HEK293T (cell line): Measurements from ENCODE around the gene UBE3B.

ENCODE experiments used
- ARNT ChIP-seq: fragments of 450-650 bp; IDR thresholded peaks from 2 replicates; pipeline ENCODE4 v1.6.1; 2017; ENCODE audit warnings: mild to moderate bottlenecking
- BHLHE40 ChIP-seq: fragments of 450-650 bp; IDR thresholded peaks from 2 replicates; pipeline ENCODE4 v1.6.1; 2016; ENCODE audit warnings: mild to moderate bottlenecking, moderate library complexity, borderline replicate concordance
- FOXA1 ChIP-seq: fragments of 450-650 bp; IDR thresholded peaks from 2 replicates; pipeline ENCODE4 v1.6.1; 2016; ENCODE audit warnings: mild to moderate bottlenecking
- FOXM1 ChIP-seq: fragments of 450-650 bp; IDR thresholded peaks from 2 replicates; pipeline ENCODE4 v1.6.1; 2017; ENCODE audit warnings: mild to moderate bottlenecking, borderline replicate concordance
- HDGF ChIP-seq: fragments of 450-650 bp; IDR thresholded peaks from 2 replicates; pipeline ENCODE4 v1.6.1; 2017; ENCODE audit warnings: antibody characterized with exemption, borderline replicate concordance
- L3MBTL2 ChIP-seq: fragments of 450-650 bp; conservative IDR thresholded peaks from 2 replicates; pipeline ENCODE4 v1.6.1; 2016; ENCODE audit warnings: mild to moderate bottlenecking
- NFRKB ChIP-seq: fragments of 450-650 bp; IDR thresholded peaks from 2 replicates; pipeline ENCODE4 v1.6.1; 2016; ENCODE audit warnings: mild to moderate bottlenecking, moderate library complexity
- SUZ12 ChIP-seq: fragments of 450-650 bp; IDR thresholded peaks from 2 replicates; pipeline ENCODE4 v1.6.1; 2016; ENCODE audit warnings: mild to moderate bottlenecking
- TARDBP ChIP-seq: fragments of 450-650 bp; IDR thresholded peaks from 2 replicates; pipeline ENCODE4 v1.6.1; 2016
- ZNF384 ChIP-seq: fragments of 450-650 bp; IDR thresholded peaks from 2 replicates; pipeline ENCODE4 v1.6.1; 2016
- TF ChIP-seq, protein P1 (sequence below): fragments of 450-650 bp; IDR thresholded peaks from 2 replicates; pipeline ENCODE4 v1.6.1; 2016

DNA sequence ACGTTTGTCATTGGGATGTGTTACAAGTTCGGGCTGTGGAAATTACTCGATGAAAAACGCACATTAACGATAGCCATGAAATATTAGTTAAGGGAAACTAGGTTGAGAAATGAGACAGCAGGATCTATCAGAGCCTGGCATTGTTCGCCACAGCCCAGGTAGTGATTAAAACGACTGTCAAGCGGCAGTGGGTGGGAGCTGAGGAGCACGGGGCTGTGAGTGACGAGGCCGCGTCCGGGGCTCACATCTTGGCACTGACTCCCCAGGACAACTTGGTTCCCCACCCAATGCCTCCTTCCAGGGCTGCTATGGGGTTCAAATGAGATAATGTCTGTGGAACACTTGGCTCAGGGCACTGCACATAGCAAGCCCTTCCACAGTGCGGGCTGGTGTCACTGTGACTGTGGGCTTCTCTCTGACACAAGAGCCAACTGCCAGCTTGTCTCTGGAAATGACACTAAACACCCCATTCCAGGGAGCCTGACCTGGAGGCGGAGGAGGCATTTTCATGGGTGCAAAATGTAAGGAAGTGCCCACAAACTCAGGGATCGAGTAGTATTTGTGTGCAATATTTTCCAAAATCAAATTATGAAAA, 76.6 kb downstream of the UBE3B start:
- TF ChIP-seq BHLHE40 (no peak), SUZ12 (no peak), ARNT (no peak), TARDBP (no peak), FOXM1 (no peak), NFRKB (no peak), ZNF384 (no peak), HDGF (no peak), FOXA1 (no peak), L3MBTL2 (no peak)
- TF ChIP-seq, protein P1, sequence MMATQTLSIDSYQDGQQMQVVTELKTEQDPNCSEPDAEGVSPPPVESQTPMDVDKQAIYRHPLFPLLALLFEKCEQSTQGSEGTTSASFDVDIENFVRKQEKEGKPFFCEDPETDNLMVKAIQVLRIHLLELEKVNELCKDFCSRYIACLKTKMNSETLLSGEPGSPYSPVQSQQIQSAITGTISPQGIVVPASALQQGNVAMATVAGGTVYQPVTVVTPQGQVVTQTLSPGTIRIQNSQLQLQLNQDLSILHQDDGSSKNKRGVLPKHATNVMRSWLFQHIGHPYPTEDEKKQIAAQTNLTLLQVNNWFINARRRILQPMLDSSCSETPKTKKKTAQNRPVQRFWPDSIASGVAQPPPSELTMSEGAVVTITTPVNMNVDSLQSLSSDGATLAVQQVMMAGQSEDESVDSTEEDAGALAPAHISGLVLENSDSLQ = no peak
